ENCODE results near the gene RPL39L.
"Not testable (repeated sequence)": the region's sequence is repeated elsewhere in the genome, so short reads cannot be mapped to it uniquely, and the experiment has no call there.

The RPL39L gene

GRCh38 chr3:187136337-187136736 lies 3.0 kb downstream of the RPL39L start:
- no peak for FAIRE-seq

- not testable (repeated sequence) for FAIRE-seq
Observed at GRCh38 chr3:187135172-187135690, 4.1 kb downstream of the RPL39L start.

- FAIRE-seq = not testable (repeated sequence)
Observed at GRCh38 chr3:187133181-187133580, 6.1 kb downstream of the RPL39L start.

- FAIRE-seq = no peak
Observed at GRCh38 chr3:187132666-187133065, 6.6 kb downstream of the RPL39L start.

DNA sequence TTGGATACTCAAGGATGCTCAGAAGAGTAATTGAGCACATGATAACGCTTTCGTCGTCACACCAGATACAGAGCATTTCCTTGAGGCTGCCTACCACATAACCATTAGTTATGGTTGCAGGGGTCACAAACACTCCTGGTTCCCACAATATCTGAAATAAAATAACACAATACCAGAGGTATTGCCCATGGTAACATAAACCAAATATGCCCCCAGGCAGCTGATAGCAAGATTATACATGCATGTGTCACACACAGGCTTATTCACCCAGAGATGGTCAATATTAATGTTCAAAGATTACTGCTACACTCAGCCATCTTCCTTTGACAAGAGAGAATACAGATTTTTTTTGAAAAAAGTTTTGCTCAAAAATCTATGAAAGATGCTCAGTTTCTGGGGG lies 7.3 kb downstream of the RPL39L start:
- no peak for FAIRE-seq

GRCh38 chr3:187130346-187131066 lies 8.8 kb downstream of the RPL39L start:
- no peak for FAIRE-seq

GRCh38 chr3:187125319-187126031 lies 13.8 kb downstream of the RPL39L start:
- FAIRE-seq = no peak

GRCh38 chr3:187122261-187122660 lies 17.0 kb downstream of the RPL39L start:
- no peak for FAIRE-seq

DNA sequence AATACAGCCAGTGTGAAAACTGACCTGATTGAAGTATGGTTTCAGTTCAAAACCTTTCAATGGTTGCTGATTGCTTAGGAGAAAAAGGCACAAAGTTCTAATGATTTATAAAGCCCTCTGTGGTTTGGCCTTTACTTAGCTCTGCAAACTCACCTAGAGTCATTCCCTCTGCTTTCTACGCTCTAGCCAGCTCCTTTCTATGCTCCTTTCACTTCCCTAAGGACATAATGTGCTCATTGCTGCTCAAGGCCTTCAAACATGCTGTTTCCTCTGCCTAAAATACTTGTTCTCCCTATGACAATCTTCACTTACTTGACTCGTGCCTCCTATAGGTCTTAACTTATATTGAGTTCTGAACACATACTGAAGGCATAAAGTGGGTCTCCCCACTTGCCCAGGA lies 19.0 kb downstream of the RPL39L start:
- FAIRE-seq = no peak

DNA sequence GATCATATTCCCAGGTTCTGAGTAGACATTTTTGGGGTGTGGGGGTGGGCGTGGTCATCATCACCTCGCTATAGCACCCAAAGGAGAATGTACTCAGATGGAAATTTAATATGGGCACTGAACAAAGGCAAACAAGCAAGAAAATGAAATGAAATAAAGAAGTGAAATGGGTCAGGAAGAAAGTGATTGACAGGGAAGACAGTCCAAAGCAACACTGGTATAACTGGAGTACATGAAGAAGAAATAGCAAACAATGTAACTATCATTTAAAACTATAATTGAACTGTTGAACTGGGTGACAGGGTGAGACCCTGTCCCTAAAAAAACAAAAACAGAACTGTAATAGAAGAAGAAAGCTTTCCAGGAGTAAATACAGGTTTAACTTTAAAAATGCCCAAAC lies 24.8 kb downstream of the RPL39L start:
- no peak for FAIRE-seq

DNA sequence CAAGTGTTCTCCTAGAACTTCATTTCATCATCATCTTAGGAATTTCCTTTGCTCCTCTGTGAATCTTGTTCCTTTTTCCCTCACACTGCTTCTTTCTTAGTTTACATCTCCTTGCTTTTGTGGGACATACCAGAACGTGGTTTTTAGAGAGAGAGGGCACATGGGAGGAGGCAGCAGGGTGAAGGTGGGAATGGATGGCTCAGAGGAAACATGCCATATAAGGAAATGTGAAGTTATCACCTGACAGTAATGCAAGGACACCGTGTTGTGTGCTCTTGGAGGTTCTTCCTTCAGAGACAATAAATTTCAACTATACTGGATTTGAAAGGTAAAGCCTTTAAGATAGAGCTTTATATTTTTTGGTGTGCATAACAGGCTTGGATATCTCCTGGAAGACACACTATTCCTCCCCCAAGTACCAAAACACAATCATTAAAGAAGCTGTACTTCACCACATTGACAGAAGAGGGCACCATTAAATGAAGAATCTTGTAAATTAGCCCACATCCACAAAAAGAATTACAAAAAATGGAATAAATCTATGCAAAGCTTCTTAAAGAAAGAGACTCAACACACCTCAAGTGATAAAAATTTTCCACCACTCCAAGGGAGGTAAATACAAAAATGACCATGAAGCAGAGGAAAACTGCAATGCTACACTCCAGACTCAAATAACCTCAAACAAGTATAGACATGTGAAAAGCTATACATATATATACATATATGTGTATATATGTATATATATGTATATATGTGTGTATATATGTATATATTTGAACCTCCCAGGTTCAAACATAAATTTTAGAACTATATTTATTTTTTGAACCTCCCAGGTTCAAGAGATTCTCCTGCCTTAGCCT lies 26.1 kb downstream of the RPL39L start:
- peak; percentile 76 for FAIRE-seq

DNA sequence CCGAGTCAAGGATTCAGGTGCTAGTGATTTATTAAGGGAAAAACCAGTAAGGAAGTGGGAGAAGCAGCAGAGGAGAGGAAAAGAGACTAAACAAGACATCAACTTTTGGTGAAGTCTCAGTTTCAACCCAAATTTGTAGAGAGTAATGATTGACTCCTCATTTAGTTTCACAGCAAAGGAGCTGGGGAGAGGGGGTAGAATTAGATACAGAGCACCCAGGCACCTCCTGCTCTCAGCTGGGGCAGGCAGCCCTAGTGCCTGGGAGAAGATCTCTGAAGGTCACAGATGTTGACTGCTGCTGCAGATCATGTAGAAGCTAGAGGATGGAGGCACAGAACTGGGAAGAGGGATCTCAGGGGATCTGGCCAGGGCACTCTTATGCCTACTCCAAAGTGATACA lies 29.1 kb downstream of the RPL39L start:
- FAIRE-seq = no peak

GRCh38 chr3:187107989-187108388 lies 31.3 kb downstream of the RPL39L start:
- FAIRE-seq = no peak

- FAIRE-seq = no peak
Observed at GRCh38 chr3:187105700-187106099, 33.6 kb downstream of the RPL39L start.

DNA sequence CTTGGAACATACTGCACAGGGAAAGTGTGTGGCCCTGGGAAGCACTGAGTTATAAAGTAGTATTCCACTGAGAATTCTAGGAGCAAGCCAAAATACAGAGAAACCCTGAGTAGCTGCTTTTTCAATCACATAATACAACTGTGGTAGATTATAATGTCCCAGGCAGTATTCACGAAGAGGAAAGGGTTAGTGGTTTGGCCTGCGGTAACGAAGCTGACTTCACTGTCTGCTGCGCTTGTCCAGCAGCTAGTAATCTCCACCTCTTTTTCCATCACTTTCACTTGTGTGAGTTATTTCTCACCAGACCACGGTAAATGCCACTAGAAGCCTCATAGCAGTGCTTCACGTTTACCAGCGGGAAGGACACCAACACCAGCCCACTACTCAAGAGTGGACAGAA lies 34.4 kb downstream of the RPL39L start:
- no peak for FAIRE-seq

- no peak for FAIRE-seq
Observed at GRCh38 chr3:187104342-187104741, 35.0 kb downstream of the RPL39L start.

GRCh38 chr3:187103251-187103650 lies 36.0 kb downstream of the RPL39L start:
- no peak for FAIRE-seq

GRCh38 chr3:187102073-187102634 lies 37.1 kb downstream of the RPL39L start:
- no peak for FAIRE-seq

DNA sequence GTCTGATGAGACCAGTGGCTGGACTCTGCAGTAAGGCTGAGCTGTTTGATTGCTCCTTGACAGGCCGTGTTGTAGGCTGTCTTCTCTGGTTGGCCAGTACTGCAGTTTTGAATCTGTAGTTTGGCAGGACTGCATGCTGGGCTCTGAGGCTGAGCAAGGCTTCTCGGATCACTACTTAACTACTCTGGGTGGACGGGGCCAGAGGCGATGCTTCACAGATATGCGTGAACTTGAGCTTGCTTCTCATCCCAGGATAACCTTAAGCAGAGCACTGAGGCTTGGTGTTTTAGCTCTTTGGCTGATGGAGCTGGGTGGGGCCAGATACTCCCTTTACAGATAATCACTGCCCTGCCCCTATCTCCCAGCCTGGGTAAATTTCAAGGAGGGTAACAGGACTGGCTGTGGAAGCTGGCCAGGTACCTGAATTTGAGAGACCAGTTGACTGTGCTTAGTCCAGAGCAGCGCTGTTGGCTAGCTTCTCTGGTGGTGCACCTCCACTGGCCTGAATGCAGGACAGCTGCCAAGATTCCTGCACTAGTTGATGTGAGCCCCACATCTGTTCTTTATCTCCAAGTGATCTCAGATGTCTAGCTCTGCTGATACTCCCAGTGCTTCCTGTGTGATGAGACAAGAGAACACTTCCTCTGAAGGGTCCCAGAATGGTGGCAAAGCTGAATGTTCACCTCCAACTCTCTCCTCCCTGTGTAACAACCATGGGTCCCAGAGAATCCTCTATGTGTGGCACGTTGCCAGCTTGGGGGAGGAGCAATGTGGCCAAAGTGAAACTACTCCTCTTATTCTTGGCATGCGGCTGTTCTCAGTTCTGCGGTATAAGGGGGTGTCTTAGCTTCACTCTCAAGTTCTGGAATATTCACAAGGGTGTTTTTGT lies 37.9 kb downstream of the RPL39L start:
- FAIRE-seq = no peak

DNA sequence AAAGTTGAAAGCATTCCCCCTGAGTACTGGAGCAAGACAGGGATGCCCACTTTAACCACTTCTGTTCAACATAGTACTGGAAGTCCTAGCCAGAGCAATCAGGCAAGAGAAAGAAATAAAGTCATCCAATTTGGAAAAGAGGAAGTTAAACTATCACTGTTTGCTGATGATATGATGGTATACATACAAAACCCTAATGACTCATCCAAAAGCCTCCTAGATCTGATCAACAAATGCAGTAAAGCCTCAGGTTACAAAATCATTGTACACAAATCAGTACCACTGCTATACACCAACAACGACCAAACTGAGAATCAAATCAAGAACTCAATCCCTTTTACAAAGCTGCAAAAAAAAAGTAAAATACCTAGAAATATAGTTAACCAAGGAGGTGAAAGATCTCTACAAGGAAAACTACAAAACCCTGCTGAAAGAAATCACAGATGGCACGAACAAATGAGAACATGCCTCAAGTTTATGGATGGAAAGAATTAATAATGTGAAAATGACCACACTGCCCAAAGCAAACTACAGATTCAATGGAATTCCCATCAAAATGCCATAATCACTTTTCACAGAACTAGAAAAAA lies 40.3 kb downstream of the RPL39L start:
- no peak for FAIRE-seq

DNA sequence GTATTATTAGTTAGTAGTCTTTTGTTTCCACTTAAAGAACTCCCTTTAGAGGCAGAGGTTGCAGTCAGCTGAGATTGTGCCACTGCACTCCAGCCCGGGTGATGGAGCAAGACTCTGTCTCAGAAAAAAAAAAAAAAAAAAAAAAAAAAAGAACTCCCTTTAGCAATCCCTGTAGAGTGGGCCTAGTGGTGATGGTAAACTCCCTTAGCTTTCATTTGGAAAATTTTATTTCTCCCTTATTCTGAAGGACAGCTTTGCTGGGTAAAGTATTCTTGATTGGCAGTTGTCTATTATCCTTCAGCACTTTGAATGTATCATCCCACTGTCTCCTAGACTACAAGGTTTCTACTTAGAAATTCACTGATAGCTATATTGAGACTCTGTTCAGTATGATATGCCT lies 46.0 kb downstream of the RPL39L start:
- no peak for FAIRE-seq

DNA sequence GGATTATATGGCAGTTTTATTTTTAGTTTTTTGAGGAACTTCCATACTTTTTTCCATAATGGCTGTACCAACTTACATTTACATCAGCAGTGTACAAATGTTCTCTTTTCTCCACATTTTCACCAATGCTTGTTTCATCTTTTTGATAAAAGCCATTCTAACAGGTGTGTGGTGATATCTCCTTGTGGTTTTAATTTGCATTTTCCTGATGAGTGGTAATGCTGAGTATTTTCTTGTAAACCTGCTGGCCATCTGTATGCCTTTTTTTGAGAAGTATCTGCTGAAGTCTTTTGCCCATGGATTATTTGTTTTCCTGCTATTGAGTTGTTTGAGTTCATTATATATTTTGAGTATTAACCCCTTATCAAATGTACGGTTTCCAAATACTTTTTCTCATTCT lies 50.6 kb downstream of the RPL39L start:
- FAIRE-seq = no peak

Data from TTC549 (cell line).